NCI-H2107 (cell line): ENCODE results near the gene CHN1.

ENCODE experiments used
- DNase-seq: peaks from one replicate; lab custom pipeline; 2025; lab: John Stamatoyannopoulos, UW

The CHN1 gene

GRCh38 chr2:174870787-174871186, 134.4 kb downstream of the CHN1 start:
- no peak for DNase-seq

- no peak for DNase-seq
These were observed 136.3 kb downstream of the CHN1 start for GRCh38 chr2:174868878-174869277.

- DNase-seq, result no peak
These were observed 138.8 kb downstream of the CHN1 start for GRCh38 chr2:174866421-174866820.

- DNase-seq, result no peak
These were observed 142.0 kb downstream of the CHN1 start for GRCh38 chr2:174863183-174863582.

GRCh38 chr2:174859563-174860169, 145.5 kb downstream of the CHN1 start:
- no peak for DNase-seq

GRCh38 chr2:174858745-174859144, 146.4 kb downstream of the CHN1 start:
- no peak for DNase-seq

- no peak for DNase-seq
These were observed 148.7 kb downstream of the CHN1 start for GRCh38 chr2:174856447-174856846.

- no peak for DNase-seq
These were observed 157.9 kb downstream of the CHN1 start for GRCh38 chr2:174846941-174847938.

GRCh38 chr2:174846218-174846617, 159.0 kb downstream of the CHN1 start:
- no peak for DNase-seq

- DNase-seq, result no peak
These were observed 160.9 kb downstream of the CHN1 start for GRCh38 chr2:174844295-174844708.

- DNase-seq, result no peak
These were observed 162.7 kb downstream of the CHN1 start for GRCh38 chr2:174842496-174842895.

GRCh38 chr2:174841936-174842335, 163.2 kb downstream of the CHN1 start:
- DNase-seq, result no peak

- no peak for DNase-seq
These were observed 163.8 kb downstream of the CHN1 start for GRCh38 chr2:174841350-174841749.

GRCh38 chr2:174840436-174840835, 164.7 kb downstream of the CHN1 start:
- no peak for DNase-seq

- DNase-seq, result no peak
These were observed 165.5 kb downstream of the CHN1 start for GRCh38 chr2:174839662-174840061.

- DNase-seq, result no peak
These were observed 168.2 kb downstream of the CHN1 start for GRCh38 chr2:174836995-174837390.

GRCh38 chr2:174836377-174836994, 168.7 kb downstream of the CHN1 start:
- no peak for DNase-seq

GRCh38 chr2:174835797-174836255, 169.4 kb downstream of the CHN1 start:
- no peak for DNase-seq

GRCh38 chr2:174833737-174834136, 171.4 kb downstream of the CHN1 start:
- DNase-seq, result no peak

GRCh38 chr2:174830561-174830960, 174.6 kb downstream of the CHN1 start:
- DNase-seq, result no peak

- no peak for DNase-seq
These were observed 175.6 kb downstream of the CHN1 start for GRCh38 chr2:174829550-174829949.
